MCF 10A (cell line): ENCODE results near the gene PPAN. TPM values are rescaled to one million over a fixed set of nuclear protein-coding genes. Genes with fewer than 3 reads are reported as not detected.
A peak's percentile ranks its signal among the peaks of the same experiment; 100 is the strongest.

ENCODE experiments used
- BruUV-seq: library from RNA; stranded (reverse); fragments of 400-500 nt; replicated peaks from 2 replicates; lab custom pipeline; 2021; lab: Mats Ljungman, UMichigan
- CTCF ChIA-PET: fragments of 300-600 bp; sonication (Branson Sonifier 250); formaldehyde crosslinking; extraction: SDS; loops from one replicate; lab custom pipeline; 2021; ENCODE audit warnings: antibody characterized with exemption, inconsistent platforms; lab: Yijun Ruan, JAX
- POLR2A ChIA-PET: fragments of 300-600, 350-650 bp; sonication (Branson Sonifier 250); formaldehyde crosslinking; extraction: SDS; loops from one replicate; lab custom pipeline; 2020; ENCODE audit warnings: antibody characterized with exemption, inconsistent platforms; lab: Yijun Ruan, JAX
- DNase-seq: peaks from one replicate; pipeline ENCODE4 v3.0.0-alpha.2; 2018; ENCODE audit not compliant: unreplicated experiment
- H3K27ac Mint-ChIP-seq: one replicate; pipeline ENCODE4 v1.8.0; 2022; ENCODE audit warnings: mild to moderate bottlenecking, low read depth, mixed read lengths; ENCODE audit not compliant: unreplicated experiment
- H3K27me3 Mint-ChIP-seq: one replicate; pipeline ENCODE4 v1.8.0; 2022; ENCODE audit warnings: mixed read lengths; ENCODE audit not compliant: insufficient read depth, unreplicated experiment
- H3K36me3 Mint-ChIP-seq: one replicate; pipeline ENCODE4 v1.8.0; 2022; ENCODE audit warnings: mild to moderate bottlenecking, moderate library complexity, mixed read lengths; ENCODE audit not compliant: insufficient read depth, unreplicated experiment
- H3K4me1 Mint-ChIP-seq: one replicate; pipeline ENCODE4 v1.8.0; 2022; ENCODE audit warnings: mixed read lengths; ENCODE audit not compliant: insufficient read depth, unreplicated experiment
- H3K4me3 Mint-ChIP-seq: one replicate; pipeline ENCODE4 v1.8.0; 2022; ENCODE audit warnings: mild to moderate bottlenecking, moderate library complexity, mixed read lengths; ENCODE audit not compliant: unreplicated experiment
- H3K9me3 Mint-ChIP-seq: one replicate; pipeline ENCODE4 v1.8.0; 2022; ENCODE audit warnings: mixed read lengths; ENCODE audit not compliant: unreplicated experiment
- intact Hi-C: fragments of 100-400 bp; cut with micrococcal nuclease; formaldehyde crosslinking; loops from 2 replicates; pipeline ENCODE4 v1.14.1; 2022
- total RNA-seq: library from RNA; stranded (reverse); gene quantifications from 2 replicates; pipeline ENCODE4 v1.2.3, GENCODE V29; 2022
- TF ChIP-seq, protein P1 (sequence below): fragments of 200-600 bp; IDR thresholded peaks from one replicate; pipeline ENCODE4 v1.8.0; 2022; ENCODE audit warnings: antibody characterized with exemption, mild to moderate bottlenecking; ENCODE audit not compliant: unreplicated experiment

The PPAN gene
- total RNA-seq, 1 experiment from 2014 or later = 123 TPM

DNA sequence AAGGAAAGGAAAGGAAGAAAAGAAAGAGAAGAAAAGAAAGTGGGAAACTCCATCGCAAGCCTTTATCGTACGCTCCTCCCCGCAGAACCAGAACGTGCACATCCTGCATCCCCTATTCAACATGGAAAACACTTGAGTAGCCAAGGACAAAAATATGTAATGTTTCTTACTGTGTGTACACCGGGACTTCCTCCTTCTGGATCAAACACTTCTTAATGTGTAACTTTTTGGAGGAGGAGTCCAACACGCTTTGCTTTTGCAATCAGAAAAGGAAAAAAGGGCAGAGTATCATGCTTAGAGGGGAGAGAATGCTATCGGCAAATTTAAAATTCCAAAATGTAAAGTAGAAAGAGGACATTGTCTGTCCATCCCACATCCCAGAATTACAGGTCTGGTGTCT lies 27.8 kb upstream of the PPAN start:
- no peaks in the 10 kb centered on the region for H3K36me3 Mint-ChIP-seq
- TF ChIP-seq, protein P1, sequence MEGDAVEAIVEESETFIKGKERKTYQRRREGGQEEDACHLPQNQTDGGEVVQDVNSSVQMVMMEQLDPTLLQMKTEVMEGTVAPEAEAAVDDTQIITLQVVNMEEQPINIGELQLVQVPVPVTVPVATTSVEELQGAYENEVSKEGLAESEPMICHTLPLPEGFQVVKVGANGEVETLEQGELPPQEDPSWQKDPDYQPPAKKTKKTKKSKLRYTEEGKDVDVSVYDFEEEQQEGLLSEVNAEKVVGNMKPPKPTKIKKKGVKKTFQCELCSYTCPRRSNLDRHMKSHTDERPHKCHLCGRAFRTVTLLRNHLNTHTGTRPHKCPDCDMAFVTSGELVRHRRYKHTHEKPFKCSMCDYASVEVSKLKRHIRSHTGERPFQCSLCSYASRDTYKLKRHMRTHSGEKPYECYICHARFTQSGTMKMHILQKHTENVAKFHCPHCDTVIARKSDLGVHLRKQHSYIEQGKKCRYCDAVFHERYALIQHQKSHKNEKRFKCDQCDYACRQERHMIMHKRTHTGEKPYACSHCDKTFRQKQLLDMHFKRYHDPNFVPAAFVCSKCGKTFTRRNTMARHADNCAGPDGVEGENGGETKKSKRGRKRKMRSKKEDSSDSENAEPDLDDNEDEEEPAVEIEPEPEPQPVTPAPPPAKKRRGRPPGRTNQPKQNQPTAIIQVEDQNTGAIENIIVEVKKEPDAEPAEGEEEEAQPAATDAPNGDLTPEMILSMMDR = no peak
- ChIA-PET CTCF (no interaction called here), POLR2A (no interaction called here)
- BruUV-seq = no TSS peak
- no peaks in the 10 kb centered on the region for H3K9me3 Mint-ChIP-seq
- no peak overlapping the region for H3K4me3 Mint-ChIP-seq
- H3K27ac Mint-ChIP-seq = no peak overlapping the region
- no peak for DNase-seq
- no peaks in the 10 kb centered on the region for H3K4me1 Mint-ChIP-seq
- peaks cover 41% of the 10 kb centered on the region for H3K27me3 Mint-ChIP-seq
- intact Hi-C loops = no loop called here

DNA sequence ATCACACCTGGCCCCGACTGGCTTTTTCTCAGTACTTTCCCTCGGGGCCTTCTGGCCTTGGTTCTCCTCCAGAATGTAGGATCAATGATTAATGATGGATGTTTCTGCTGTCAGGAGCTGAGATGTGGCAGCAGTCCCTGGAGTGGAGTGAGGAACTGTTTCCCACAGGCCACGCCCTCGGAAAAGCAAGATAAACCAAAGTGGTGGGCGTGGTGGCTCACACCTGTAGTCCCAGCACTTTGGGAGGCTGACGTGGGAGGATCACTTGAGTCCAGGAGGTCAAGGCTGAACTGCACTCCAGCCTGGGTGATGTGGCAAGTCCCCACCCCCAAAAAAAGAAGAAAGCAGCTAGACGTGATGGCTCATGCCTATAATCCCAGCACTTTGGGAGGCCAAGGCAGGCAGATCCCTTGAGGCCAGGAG lies 27.1 kb upstream of the PPAN start:
- ChIA-PET POLR2A (no interaction called here), CTCF (interaction anchor here (0.6 kb wide), 1 partner anchor 18 kb away, joined by 3 read pairs; no protein-coding TSS in a partner anchor)
- Mint-ChIP-seq H3K4me3 (no peak overlapping the region), H3K27me3 (peaks cover 41% of the 10 kb centered on the region), H3K27ac (no peak overlapping the region), H3K9me3 (no peaks in the 10 kb centered on the region), H3K4me1 (no peaks in the 10 kb centered on the region), H3K36me3 (no peaks in the 10 kb centered on the region)
- intact Hi-C loops = no loop called here
- TF ChIP-seq, protein P1 = no peak
- BruUV-seq = no TSS peak
- DNase-seq = peak; percentile 15

DNA sequence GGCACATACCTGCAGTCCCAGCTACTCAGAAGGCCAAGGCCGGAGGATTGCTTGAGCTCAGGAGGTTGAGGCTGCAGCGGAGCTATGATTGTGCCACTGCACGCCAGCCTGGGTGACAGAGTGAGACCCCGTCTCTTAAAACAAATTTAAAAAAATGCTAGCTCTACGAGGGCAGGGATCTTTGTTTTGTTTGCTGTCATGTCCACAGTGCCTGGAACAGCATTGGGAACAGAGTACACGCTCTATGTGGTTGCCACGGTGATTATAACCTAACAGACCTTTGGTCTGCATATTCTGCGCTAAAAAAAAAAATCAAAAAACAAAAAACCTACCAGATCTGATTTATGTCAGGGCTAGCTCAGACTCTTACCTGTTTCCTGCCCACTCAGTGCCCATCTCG lies 22.3 kb upstream of the PPAN start:
- Mint-ChIP-seq H3K36me3 (no peaks in the 10 kb centered on the region), H3K9me3 (no peaks in the 10 kb centered on the region), H3K27ac (no peak overlapping the region), H3K4me3 (no peak overlapping the region), H3K4me1 (peaks cover 6% of the 10 kb centered on the region), H3K27me3 (peaks cover 6% of the 10 kb centered on the region)
- TF ChIP-seq, protein P1 = no peak
- no peak for DNase-seq
- ChIA-PET CTCF (interaction anchor here (0.6 to 1.1 kb wide), 2 partner anchors 57 to 483 kb away, joined by 3 read pairs; no protein-coding TSS in a partner anchor), POLR2A (interaction anchor here (0.8 to 2.0 kb wide), 2 partner anchors 11 to 12 kb away, joined by 3 to 8 read pairs; no protein-coding TSS in a partner anchor)
- BruUV-seq = no TSS peak
- intact Hi-C loops = no loop called here

DNA sequence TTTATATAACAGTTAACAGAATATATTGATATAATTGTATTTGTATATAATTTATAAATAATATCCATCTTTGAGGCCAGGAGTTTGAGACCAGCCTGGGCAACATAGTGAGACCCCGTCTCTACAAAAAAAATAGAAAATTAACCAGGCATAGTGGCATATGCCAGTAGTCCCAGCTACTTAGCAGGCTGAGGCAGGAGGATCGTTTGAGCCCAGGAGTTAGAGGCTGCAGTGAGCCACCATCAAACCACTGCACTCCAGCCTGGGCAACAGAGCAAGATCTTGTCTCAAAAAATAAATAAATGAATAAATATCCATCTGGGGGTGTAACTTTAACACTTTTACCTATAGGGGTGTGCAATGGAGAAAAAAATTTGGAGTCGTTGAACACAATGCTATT lies 21.4 kb upstream of the PPAN start:
- peaks cover 6% of the 10 kb centered on the region for H3K4me1 Mint-ChIP-seq
- H3K27ac Mint-ChIP-seq = no peak overlapping the region
- H3K9me3 Mint-ChIP-seq = no peaks in the 10 kb centered on the region

More for the DNA sequence above, 21.4 kb upstream of the PPAN start:
- TF ChIP-seq, protein P1 = no peak
- Mint-ChIP-seq H3K27me3 (no peaks in the 10 kb centered on the region), H3K4me3 (peak overlapping the region; percentile 85), H3K36me3 (peaks cover under 1% of the 10 kb centered on the region)
- CTCF ChIA-PET = no interaction called here
- BruUV-seq = no TSS peak
- intact Hi-C loops = no loop called here
- POLR2A ChIA-PET = interaction anchor here (0.7 to 2.0 kb wide), 3 partner anchors 10 to 34 kb away, joined by 3 to 8 read pairs (median 3); no protein-coding TSS in a partner anchor
- DNase-seq = no peak
